HS-27A (cell line): Measurements from ENCODE around the gene RUNX3.
"Not testable (repeated sequence)": the region's sequence is repeated elsewhere in the genome, so short reads cannot be mapped to it uniquely, and the experiment has no call there.

Experiments used
- DNase-seq: peaks from one replicate; pipeline ENCODE4 v3.0.0-alpha.2; 2012; ENCODE audit warnings: low read depth, missing footprints

Gene RUNX3

DNA sequence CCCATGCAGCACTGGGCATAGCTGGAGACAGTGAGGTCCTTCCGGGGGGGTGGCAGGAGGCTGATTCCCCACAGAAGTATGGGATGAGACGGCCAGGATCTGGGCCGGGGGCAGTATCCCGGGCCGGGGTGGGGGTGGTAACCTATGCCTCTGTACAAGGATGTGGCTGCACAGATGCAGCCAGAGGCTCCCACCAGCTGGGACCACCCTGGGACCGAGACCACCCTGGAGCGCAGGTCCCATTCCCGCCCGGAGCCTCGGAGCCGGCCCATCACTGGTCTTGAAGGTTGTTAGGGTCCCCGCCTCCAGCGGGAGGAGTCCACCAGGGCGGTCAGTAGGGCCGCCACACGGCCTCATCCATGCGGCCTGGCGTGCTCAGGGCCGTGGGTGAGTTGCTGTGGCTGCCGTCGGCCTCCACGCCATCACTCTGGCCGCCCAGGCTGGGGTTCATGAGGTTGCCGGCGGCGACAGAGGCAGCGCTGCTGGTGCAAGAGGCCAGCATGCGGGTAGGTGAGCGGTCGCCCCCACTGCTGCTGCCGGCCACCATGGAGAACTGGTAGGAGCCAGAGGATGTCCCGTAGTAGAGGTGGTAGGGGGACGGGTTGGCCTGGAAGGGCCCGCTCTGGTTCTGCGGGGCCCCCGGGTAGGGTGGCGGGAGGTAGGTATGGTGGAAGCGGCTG lies 28.1 kb downstream of the RUNX3 start:
- no peak for DNase-seq

DNA sequence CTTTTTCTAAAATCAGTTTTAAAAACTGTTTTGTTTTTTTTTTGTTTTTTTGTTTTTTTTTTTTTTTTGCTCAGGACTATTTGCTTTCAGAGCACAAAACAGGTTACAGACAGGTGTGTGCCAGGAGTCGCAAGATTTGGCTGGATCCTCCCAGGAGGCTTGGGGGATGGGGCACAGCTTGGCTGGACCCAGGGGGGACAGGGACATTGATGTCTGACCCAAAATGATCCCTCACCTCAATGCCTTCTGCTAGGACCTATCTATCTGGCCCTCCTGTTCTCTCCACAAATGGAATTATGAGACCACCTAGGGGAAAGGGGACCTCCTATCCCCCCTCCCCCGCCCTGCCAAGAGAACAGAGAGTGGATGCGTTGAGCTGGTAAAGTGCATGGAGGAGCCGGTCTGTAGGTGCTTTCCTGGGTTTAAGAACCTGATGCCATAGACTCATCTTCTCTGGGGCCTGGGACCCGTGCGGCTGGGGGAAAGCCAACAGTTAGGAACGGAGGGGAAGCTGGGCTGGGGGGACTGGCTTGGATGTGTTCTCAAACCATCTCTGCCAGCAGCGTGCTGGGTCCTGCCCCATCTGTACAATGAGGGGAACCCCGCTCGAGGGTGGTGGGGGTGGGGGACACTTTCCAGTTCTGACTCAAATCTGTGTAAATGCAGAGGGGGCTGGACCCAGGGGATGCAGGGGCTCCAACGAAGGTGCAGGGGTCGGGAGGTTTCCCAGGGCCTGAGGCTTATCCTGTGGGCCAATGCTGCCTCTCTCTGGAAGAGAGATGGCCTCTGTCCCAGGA lies 28.9 kb downstream of the RUNX3 start:
- no peak for DNase-seq

DNA sequence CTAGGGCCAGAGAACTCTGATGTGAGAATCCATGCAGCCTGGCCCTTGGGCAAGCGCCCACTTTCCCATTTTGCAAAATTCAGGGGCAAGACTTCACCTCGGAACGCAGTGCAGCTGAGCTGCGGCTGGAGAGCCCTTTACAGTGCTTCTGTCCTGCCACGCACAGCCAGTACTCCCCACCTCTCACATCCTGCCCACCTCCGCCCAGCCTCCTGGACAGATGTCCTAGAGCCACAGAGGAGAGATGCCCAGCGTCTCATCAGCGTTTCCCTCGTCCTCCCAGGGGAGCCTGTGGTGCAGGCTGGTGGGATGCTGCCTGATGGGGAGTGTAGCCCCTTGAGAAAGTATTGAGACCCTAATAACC lies 29.6 kb downstream of the RUNX3 start:
- no peak for DNase-seq

DNA sequence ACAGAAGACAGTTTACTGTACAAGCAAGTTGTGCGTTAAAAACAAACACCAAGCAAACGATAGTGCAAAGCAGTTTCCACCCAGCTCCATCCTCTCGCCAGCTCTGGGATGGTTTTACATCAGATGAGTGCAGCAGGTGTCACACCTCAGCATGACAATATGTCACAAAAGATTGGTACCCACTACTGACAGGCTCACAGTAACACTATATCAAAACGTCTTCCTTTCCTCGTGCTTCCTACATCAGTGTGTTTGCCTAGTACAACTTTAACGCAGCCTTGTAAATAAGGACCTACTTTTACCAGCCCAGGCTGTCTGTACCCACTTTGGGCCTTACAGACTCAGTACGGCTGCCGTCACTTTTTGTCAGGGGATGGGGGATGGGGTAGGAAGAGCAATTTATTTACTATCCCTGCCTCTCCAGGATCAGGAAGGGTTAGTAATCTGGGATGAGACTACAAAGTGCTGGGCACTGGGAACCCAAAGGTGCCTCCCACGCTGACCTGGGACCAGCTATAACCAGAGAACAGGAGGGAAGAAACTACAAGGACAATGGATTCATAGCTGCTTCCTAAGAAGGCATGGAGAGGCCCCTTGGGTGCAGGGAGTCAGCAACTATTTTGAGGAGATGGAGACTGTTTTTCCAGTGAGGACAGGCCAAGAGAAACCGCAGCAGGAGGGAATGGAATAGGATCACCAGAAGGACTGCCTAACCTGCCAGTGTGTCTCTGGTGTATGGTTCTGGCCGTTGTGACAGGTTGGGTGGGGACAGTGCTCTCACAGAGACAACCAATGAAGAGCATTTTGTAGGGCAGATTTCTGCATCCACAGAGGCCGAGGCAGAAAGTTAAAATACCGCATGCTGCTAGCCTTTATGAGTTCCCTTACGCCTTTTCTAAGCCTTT lies 30.2 kb downstream of the RUNX3 start:
- DNase-seq: no peak

DNA sequence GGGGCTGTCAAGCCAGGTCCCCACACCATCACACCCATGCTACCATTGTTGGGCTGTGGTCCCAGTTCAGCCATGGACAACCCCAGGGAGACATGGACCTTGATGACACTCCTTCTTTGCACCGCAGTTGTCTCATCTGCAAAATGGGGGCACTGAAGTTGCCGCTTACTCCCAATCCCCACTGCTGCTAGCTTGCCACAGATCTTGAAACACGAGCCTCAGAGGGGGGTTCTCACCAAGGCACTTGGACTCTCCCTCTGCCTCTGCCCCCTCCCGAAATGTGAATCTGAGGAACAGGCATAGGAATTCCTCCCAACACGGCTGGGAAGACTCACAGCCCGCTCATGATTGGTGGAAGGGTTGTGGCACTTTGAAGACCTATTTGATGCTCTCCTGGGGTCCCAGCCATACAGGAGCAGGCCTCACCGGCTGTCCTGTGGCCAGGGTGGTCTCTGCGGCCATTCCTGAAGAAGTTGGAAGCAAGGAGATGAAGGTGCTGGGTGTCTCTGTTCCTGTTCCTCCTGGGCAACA lies 31.1 kb downstream of the RUNX3 start:
- no peak for DNase-seq

GRCh38 chr1:24898152-24898908 lies 31.7 kb downstream of the RUNX3 start:
- no peak for DNase-seq

DNA sequence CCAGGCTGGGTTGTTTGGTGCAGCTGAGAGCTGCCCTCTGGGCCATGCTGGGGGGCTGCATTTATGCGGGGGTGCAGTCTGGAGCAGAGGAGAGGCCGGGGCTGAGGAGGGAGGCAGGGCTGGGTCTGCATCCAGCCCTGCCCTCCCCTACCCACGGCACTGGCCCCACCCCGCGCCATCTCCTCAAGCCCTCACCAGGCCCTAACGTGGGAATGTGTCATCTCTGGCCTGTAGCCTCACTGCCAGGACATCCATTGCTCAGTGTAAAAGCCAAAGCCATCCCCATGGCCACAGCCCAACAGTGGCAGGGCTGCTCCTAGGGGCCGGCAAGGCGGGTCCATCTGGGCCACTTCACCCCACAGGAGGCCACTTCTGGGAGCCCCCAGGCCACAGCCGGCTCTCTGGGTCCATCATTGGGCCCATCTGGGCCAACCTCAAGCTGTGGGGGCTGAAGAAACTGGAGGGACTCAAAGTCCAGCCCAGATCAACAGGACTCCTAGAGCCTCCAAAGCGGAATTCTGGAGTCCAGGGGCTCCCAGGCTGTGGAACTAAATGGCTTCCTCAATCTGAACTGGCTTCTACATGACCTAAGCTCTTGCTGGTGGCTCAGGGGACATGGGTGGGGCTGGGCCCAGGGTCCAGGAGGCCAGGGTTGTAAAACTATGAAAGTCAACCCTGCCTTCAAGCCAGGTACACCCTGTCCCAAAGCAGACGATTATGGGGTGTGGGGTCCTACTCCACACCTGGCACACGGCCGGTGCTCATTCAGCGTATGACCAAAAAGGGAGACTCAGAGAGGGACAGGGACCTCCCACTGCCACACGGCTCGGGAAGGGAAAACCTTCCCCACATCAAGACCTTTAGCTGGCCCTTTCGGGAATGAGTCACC lies 32.6 kb downstream of the RUNX3 start:
- DNase-seq: no peak

DNA sequence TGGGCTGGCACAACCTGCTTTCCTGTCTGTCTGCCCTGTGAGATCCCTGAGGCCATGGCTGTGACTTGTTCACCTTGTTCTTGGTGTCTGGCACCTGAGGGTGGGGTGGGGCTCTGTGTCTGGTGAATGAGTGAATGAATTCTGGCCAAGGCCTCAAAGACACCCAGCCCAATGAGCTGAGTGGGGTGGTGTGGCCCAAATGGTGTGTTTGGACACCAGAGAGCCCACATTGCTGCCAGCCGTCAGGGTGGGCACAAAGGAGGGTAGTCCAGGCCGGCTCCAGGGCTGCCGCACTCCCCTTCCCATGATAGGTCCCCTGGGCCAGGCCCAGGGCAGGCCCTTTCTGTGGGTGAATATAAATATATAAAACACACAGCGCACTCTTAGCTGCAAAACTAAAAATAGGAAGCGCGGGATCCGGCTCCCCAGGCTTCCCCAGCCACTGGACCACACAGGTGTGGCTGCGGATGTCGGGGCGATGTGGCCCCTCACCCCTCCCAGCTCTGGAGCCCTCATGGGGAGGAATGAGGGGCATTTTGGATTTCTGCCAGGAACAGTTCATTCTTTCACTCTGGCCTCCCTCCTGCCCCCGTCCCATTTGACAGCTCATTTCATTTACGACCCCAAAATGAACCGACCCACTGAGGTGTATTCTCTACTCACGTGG lies 33.3 kb downstream of the RUNX3 start:
- no peak for DNase-seq

DNA sequence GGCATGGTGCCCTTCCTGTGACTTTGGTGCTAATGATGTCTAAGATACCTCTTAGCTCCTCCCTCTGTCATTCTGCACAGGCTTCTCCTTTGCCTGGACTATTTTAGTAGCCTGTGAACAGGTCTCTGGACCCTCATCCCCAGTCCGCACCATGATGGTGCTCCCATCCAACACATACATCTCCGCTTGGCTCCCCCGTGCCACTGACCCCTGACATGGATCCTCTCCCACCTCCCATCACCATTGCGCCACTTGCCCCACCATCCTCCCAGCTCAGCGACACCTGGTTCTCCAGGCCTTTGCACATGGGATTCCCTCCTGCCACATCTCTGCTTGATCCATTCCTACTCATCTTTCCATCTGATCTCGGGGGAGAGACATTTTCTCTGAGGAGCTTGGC lies 33.9 kb downstream of the RUNX3 start:
- DNase-seq: no peak

DNA sequence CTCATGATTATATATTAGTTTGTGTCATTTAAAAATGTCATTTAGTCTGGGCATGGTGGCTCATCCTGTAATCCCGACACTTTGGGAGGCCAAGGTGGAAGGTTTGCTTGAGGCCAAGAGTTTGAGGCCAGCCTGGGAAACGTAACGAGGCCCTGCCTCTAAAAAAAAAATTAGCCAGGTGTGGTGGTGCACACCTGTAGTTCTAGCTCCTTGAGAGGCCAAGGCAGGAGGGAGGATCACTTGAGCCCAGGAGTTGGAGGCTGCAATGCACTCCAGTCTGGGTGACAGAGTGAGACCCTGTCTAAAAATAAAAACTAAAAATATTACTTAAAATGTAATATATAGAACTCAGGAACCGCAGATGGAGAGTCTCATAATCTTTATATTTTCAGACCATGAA lies 34.6 kb downstream of the RUNX3 start:
- DNase-seq: no peak

DNA sequence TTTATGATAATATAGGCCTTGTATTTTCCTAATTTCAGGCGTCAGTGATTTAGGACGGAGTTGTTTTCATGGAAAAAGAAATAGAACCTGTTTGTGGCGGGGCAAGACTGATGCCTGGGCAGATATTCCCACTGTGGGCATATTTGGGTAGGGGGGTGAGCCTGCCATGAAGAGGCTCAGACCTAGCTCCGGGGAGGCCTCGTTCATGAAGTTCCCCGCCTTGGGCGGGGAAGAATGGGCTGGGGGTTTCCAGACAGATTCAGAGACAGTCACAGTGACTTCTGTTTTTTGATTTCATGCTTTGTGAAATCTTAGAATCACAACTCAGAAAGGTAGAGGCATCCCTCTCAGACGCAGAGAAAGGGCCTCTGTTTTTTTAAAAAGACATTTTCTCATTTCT lies 36.1 kb downstream of the RUNX3 start:
- no peak for DNase-seq

GRCh38 chr1:24893431-24893830 lies 36.6 kb downstream of the RUNX3 start:
- no peak for DNase-seq

GRCh38 chr1:24892188-24893153 lies 37.6 kb downstream of the RUNX3 start:
- DNase-seq: no peak

DNA sequence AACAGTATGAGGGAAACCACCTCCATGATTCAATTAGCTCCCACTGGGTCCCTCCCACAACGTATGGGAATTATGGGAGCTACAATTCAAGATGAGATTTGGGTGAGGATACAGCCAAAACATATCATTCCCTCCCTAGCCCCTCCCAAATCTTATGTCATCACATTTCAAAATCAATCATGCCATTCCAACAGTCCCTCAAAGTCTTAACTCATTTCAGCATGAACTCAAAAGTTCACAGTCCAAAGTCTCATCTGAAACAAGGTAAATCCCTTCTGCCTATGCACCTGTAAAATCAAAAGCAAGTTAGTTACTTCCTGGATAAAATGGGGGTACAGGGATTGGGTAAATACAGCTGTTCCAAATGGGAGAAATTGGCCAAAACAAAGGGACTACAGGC lies 38.7 kb downstream of the RUNX3 start:
- DNase-seq: not testable (repeated sequence)

DNA sequence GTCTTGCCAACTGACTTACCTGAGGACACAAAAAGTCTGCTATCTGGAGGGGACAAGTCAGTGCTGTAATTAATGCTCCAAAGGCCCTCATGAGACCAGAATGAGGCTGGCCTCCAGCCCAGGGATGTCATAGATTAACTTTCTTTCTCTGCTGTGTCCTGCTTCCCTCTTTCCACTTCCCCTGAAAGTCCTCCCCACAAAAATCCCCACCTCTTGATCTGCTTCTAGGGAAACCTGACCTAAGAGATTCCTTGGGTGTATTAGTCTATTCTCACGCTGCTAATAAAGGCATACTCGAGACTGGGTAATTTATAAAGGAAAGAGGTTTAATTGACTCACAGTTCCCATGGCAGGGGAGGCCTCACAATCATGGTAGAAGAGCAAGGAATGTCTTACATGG lies 39.2 kb downstream of the RUNX3 start:
- no peak for DNase-seq

DNA sequence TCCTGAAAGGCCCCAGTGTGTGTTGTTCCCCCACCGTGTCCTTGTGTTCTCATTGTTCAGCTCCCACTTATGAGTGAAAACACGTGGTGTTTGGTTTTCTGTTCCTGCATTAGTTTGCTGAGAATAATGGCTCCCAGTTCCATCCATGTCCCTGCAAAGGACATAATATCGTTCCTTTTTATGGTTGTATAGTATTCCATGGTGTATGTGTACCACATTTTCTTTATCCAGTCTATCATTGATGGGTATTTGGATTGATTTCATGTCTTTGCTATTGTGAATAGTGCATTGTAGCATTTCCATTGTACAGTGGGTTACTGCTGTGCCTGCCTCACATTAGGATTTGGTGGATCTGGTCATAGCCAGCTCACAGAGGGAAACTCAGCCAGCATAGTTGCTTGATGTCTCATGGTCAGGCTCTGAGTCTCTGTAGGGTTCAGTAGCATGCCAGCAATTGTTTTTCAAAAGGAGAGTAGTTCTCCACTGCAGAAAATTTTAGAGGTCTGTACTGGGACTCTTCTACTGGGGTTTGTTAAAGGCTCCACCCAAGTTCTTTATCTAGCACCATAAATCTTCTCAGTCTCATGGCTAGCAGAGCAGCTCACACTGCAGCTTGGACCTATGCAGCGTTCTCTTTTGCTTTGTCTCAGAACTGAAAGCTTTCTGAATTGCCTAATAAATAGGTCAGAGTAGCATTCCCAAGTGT lies 41.0 kb downstream of the RUNX3 start:
- DNase-seq: no peak

DNA sequence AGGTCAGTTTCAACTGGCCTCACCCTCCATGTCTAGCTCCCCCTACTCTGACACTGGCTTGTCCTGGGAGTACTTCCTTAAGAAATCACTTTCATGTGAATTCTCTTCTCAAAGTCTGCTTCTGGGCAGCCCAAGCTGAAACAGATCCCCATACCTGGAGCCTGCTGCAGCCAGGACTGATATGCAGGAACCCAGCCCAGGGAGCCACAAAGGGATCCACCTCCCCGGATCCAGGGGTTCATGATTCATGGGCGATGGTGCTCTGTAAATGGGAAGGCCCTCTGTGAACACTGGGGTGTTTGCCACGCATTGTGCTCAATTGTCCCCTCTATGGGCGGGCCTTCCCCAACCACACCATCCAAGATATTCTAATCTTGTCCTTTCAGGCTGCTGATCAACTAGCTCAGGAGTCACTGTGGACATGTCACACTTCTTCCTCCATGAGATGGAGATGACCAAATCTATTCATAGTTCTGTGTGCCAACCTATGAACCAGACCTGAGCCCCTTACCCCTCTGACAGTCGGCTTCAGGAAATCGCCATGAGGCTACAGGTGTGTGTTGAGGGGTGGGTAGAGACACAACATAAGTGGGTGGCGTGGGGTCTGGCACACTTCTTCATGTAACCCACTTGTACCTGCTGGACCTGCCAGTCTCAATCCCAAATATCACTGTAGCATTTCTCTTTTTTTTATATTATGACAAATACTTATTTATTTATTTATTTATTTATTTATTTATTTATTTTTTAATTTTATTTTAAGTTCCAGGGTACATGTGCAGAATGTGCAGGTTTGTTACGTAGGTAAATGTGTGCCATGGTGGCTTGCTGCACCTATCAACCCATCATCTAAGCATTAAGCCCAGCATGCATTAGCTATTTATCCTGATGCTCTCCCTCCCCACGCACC lies 41.8 kb downstream of the RUNX3 start:
- no peak for DNase-seq
